Uterus (tissue), 4 donors: ENCODE results near the gene FRMD5. TPM values are rescaled to one million over a fixed set of nuclear protein-coding genes. Genes with fewer than 3 reads are reported as not detected.

ENCODE experiments used
- DNase-seq, 2 donors: peaks; one replicate each; pipeline ENCODE4 v3.0.0-alpha.2; 2019 to 2020
- H3K27ac ChIP-seq, 2 donors: fragments of 200-600 bp; sonication (generic); 1 replicate in 1 of 2; 2 replicates in 1 of 2; pipeline ENCODE4 v1.5.1; 2016 to 2018
- H3K27me3 ChIP-seq, 2 donors: fragments of 200-600 bp; sonication (generic); one replicate each; pipeline ENCODE4 v1.5.1; 2018 to 2019; ENCODE audit warnings: control low read depth in 1 of 2
- H3K36me3 ChIP-seq, 2 donors: fragments of 200-600 bp; sonication (generic); one replicate each; pipeline ENCODE4 v1.5.1; 2019; ENCODE audit warnings: control low read depth in 1 of 2
- H3K4me1 ChIP-seq, 2 donors: fragments of 200-600 bp; sonication (generic); one replicate each; pipeline ENCODE4 v1.5.1; 2018 to 2019; ENCODE audit warnings: control low read depth in 1 of 2
- H3K4me3 ChIP-seq, 2 donors: fragments of 200-600 bp; sonication (generic); 1 replicate in 1 of 2; 2 replicates in 1 of 2; pipeline ENCODE4 v1.5.1; 2018 to 2019; ENCODE audit warnings: mild to moderate bottlenecking in 1 of 2
- H3K9me3 ChIP-seq, 2 donors: fragments of 200-600 bp; sonication (generic); one replicate each; pipeline ENCODE4 v1.5.1; 2019; ENCODE audit warnings: control low read depth in 1 of 2
- CTCF ChIP-seq, 4 experiments: fragments of 200-600 bp in 2 of 4; fragments of 450-650 bp in 2 of 4; sonication (generic) in 2 of 4; IDR thresholded peaks; one replicate each; pipeline ENCODE4 v1.5.1; 2016 to 2019; ENCODE audit warnings: antibody characterized with exemption in 4 of 4, mild to moderate bottlenecking in 2 of 4, moderate library complexity in 1 of 4
- POLR2A ChIP-seq, 2 donors: fragments of 450-650 bp; IDR thresholded peaks; one replicate each; pipeline ENCODE4 v1.6.1; 2016; ENCODE audit warnings: antibody characterized with exemption in 2 of 2, mild to moderate bottlenecking in 1 of 2, moderate library complexity in 1 of 2
- intact Hi-C: fragments of 100-400 bp; cut with DNase I; formaldehyde crosslinking; loops from one replicate; pipeline ENCODE4 v1.15.1; 2023; ENCODE audit warnings: low total_unique reads
- total RNA-seq, 4 donors: library from RNA; depleted of rRNA in 3 of 4; stranded (reverse); fragments of >200 nt in 3 of 4; gene quantifications; one replicate each; pipeline versions ENCODE4 v1.1.0 to v1.2.4, GENCODE V29; 2014 to 2023
- donor health status: DM: yes; HTN: yes; CAD: no.

FRMD5 gene
- total RNA-seq, 4 donors from 2014 or later, result 0.37 to 1.0 TPM; not detected in 2

GRCh38 chr15:43966646-43967045, 228.4 kb downstream of the FRMD5 start:
- DNase-seq, result no peak
- Histone ChIP-seq H3K4me3 (no peak overlapping the region), H3K4me1 (no peaks in the 10 kb centered on the region), H3K27me3 (no peaks in the 10 kb centered on the region), H3K27ac (no peak overlapping the region), H3K36me3 (no peaks in the 10 kb centered on the region), H3K9me3 (no peaks in the 10 kb centered on the region)
- intact Hi-C loops, result no loop called here
- TF ChIP-seq CTCF (IDR thresholded peaks at IDR 0.05) (no peak), POLR2A (IDR thresholded peaks at IDR 0.05) (no peak)

DNA sequence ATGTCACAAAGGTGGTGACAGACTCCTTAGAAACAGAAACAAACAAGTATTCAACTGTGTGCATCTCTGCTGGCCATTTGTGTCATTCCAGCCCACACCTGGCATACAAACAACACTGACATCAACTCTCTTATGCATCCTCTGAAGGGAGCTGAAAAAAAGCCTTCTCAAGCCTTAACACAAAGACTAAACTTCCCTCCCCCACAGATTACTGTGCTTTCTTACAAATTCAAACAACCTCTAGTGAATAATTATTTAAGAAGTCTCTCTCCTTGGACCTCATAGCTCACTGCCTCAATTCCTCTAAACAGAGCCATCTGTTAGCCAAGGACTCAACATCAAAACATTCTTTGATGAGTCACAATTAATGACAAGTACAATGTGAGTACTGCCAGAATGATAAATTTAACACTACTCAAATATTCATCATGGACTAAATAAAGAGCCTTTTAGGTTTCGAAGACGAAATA, 236.2 kb downstream of the FRMD5 start:
- TF ChIP-seq POLR2A (IDR thresholded peaks at IDR 0.05) (no peak), CTCF (IDR thresholded peaks at IDR 0.05) (no peak)
- Histone ChIP-seq H3K4me1 (no peaks in the 10 kb centered on the region), H3K36me3 (no peaks in the 10 kb centered on the region), H3K27ac (no peak overlapping the region), H3K27me3 (no peaks in the 10 kb centered on the region), H3K9me3 (no peaks in the 10 kb centered on the region), H3K4me3 (no peak overlapping the region)
- intact Hi-C loops, result no loop called here
- DNase-seq, result no peak

DNA sequence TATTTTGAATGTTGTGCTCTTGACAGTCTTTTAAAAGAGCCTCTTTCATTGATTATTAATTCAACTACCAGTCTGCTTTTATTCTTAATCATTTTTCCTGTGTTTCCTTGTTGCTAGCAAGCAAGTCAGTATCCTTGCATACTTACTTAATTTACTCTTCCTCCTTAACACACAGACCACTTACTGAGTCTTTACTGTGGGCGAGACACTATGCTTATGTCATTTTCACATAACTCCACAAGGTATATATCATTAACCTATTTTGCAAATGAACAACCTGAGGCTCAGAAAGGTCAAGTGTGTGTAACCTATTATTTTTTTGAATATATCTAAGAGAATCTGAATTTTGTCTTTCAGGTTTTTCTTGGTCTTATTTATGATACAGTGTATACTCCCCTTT, 237.3 kb downstream of the FRMD5 start:
- intact Hi-C loops, result no loop called here
- TF ChIP-seq POLR2A (IDR thresholded peaks at IDR 0.05) (no peak), CTCF (IDR thresholded peaks at IDR 0.05) (no peak)
- H3K9me3 ChIP-seq, result no peaks in the 10 kb centered on the region
- H3K27ac ChIP-seq, result no peak overlapping the region
- H3K36me3 ChIP-seq, result no peaks in the 10 kb centered on the region
- no peak for DNase-seq
- no peaks in the 10 kb centered on the region for H3K27me3 ChIP-seq
- no peaks in the 10 kb centered on the region for H3K4me1 ChIP-seq
- H3K4me3 ChIP-seq, result no peak overlapping the region

GRCh38 chr15:43955140-43955539, 239.9 kb downstream of the FRMD5 start:
- TF ChIP-seq CTCF (IDR thresholded peaks at IDR 0.05), result no peak
- no peak for TF ChIP-seq POLR2A (IDR thresholded peaks at IDR 0.05)
- no peak for DNase-seq
- H3K36me3 ChIP-seq, result no peaks in the 10 kb centered on the region

GRCh38 chr15:43954181-43954621, 240.9 kb downstream of the FRMD5 start:
- Histone ChIP-seq H3K4me1 (no peaks in the 10 kb centered on the region), H3K9me3 (no peaks in the 10 kb centered on the region), H3K27ac (no peak overlapping the region), H3K4me3 (no peak overlapping the region), H3K36me3 (no peaks in the 10 kb centered on the region), H3K27me3 (no peaks in the 10 kb centered on the region)
- no peak for DNase-seq
- intact Hi-C loops, result no loop called here
- TF ChIP-seq CTCF (IDR thresholded peaks at IDR 0.05), result no peak
- no peak for TF ChIP-seq POLR2A (IDR thresholded peaks at IDR 0.05)

More at GRCh38 chr15:43955140-43955539, 239.9 kb downstream of the FRMD5 start:
- intact Hi-C loops, result no loop called here
- H3K27ac ChIP-seq, result no peak overlapping the region
- no peaks in the 10 kb centered on the region for H3K9me3 ChIP-seq
- H3K4me3 ChIP-seq, result no peak overlapping the region
- H3K27me3 ChIP-seq, result no peaks in the 10 kb centered on the region
- H3K4me1 ChIP-seq, result no peaks in the 10 kb centered on the region
